ENCODE results near the gene TMEM178A. TPM values are rescaled to one million over a fixed set of nuclear protein-coding genes. Genes with fewer than 3 reads are reported as not detected.

Gene TMEM178A
- total RNA-seq, 2 experiments from 2014 or later: 0.25 to 0.38 TPM

GRCh38 chr2:39620067-39620466 lies 45.6 kb upstream of the TMEM178A start:
- CTCF ChIA-PET (ENCODE audit: unreplicated experiment): no interaction called here
- intact Hi-C loops (cut with micrococcal nuclease; ENCODE audit: unreplicated experiment): no loop called here
- Histone ChIP-seq H3K36me3 (ENCODE audit: insufficient read depth, low read length) (no peaks in the 10 kb centered on the region), H3K9me3 (ENCODE audit: low read length) (no peaks in the 10 kb centered on the region), H4K20me1 (ENCODE audit: insufficient read depth, low read length) (no peaks in the 10 kb centered on the region), H3K4me2 (ENCODE audit: low read length) (no peak overlapping the region), H3K4me3 (ENCODE audit: low read depth, low read length, poor library complexity, severe bottlenecking) (no peak overlapping the region), H2AFZ (ENCODE audit: low read length) (no peak overlapping the region), H3K79me2 (ENCODE audit: insufficient read depth, low read depth, low read length) (no peaks in the 10 kb centered on the region), H3K9me2 (ENCODE audit: insufficient read depth, low read length) (no peaks in the 10 kb centered on the region), H3K4me1 (ENCODE audit: insufficient read depth, low read length, poor library complexity, severe bottlenecking) (no peaks in the 10 kb centered on the region), H3K27ac (ENCODE audit: low read depth, low read length, poor library complexity, severe bottlenecking) (no peak overlapping the region)
- POLR2A ChIA-PET: interaction anchor here (1.0 kb wide), 1 partner anchor 82 kb away, joined by 3 read pairs; no protein-coding TSS in a partner anchor
- no peak for DNase-seq (ENCODE audit: low spot score)
- no TSS peak for BruUV-seq (replicated peaks)
- no peak for TF ChIP-seq CTCF (conservative IDR thresholded peaks at IDR 0.05; ENCODE audit: low read length)
- no peak for TF ChIP-seq EZH2phosphoT487 (IDR thresholded peaks at IDR 0.05; ENCODE audit: borderline replicate concordance, low read depth, low read length)

GRCh38 chr2:39621596-39621995 lies 44.1 kb upstream of the TMEM178A start:
- Histone ChIP-seq H2AFZ (ENCODE audit: low read length) (no peak overlapping the region), H4K20me1 (ENCODE audit: insufficient read depth, low read length) (no peaks in the 10 kb centered on the region), H3K4me3 (ENCODE audit: low read depth, low read length, poor library complexity, severe bottlenecking) (no peak overlapping the region), H3K79me2 (ENCODE audit: insufficient read depth, low read depth, low read length) (no peaks in the 10 kb centered on the region), H3K27ac (ENCODE audit: low read depth, low read length, poor library complexity, severe bottlenecking) (no peak overlapping the region), H3K4me1 (ENCODE audit: insufficient read depth, low read length, poor library complexity, severe bottlenecking) (no peaks in the 10 kb centered on the region), H3K9me2 (ENCODE audit: insufficient read depth, low read length) (no peaks in the 10 kb centered on the region), H3K4me2 (ENCODE audit: low read length) (no peak overlapping the region), H3K36me3 (ENCODE audit: insufficient read depth, low read length) (no peaks in the 10 kb centered on the region), H3K9me3 (ENCODE audit: low read length) (no peaks in the 10 kb centered on the region)
- BruUV-seq (replicated peaks): no TSS peak
- CTCF ChIA-PET (ENCODE audit: unreplicated experiment): no interaction called here
- no peak for DNase-seq (ENCODE audit: low spot score)
- intact Hi-C loops (cut with micrococcal nuclease; ENCODE audit: unreplicated experiment): no loop called here
- POLR2A ChIA-PET: interaction anchor here (0.8 kb wide), 1 partner anchor 824 kb away, joined by 3 read pairs; no protein-coding TSS in a partner anchor
- TF ChIP-seq CTCF (conservative IDR thresholded peaks at IDR 0.05; ENCODE audit: low read length): no peak
- TF ChIP-seq EZH2phosphoT487 (IDR thresholded peaks at IDR 0.05; ENCODE audit: borderline replicate concordance, low read depth, low read length): no peak

- ChIA-PET POLR2A (interaction anchor here (0.7 to 0.8 kb wide), 2 partner anchors 603 to 1458 kb away, joined by 3 to 4 read pairs; no protein-coding TSS in a partner anchor), CTCF (ENCODE audit: unreplicated experiment) (no interaction called here)
- H4K20me1 ChIP-seq (ENCODE audit: insufficient read depth, low read length): no peaks in the 10 kb centered on the region
- no peak overlapping the region for H3K27ac ChIP-seq (ENCODE audit: low read depth, low read length, poor library complexity, severe bottlenecking)
- no peaks in the 10 kb centered on the region for H3K9me2 ChIP-seq (ENCODE audit: insufficient read depth, low read length)
- no TSS peak for BruUV-seq (replicated peaks)
- no peak for TF ChIP-seq EZH2phosphoT487 (IDR thresholded peaks at IDR 0.05; ENCODE audit: borderline replicate concordance, low read depth, low read length)
- no peak for TF ChIP-seq CTCF (conservative IDR thresholded peaks at IDR 0.05; ENCODE audit: low read length)
- H3K4me1 ChIP-seq (ENCODE audit: insufficient read depth, low read length, poor library complexity, severe bottlenecking): no peaks in the 10 kb centered on the region
- H3K36me3 ChIP-seq (ENCODE audit: insufficient read depth, low read length): no peaks in the 10 kb centered on the region
- H2AFZ ChIP-seq (ENCODE audit: low read length): no peak overlapping the region
- DNase-seq (ENCODE audit: low spot score): no peak
- no peak overlapping the region for H3K4me3 ChIP-seq (ENCODE audit: low read depth, low read length, poor library complexity, severe bottlenecking)
- intact Hi-C loops (cut with micrococcal nuclease; ENCODE audit: unreplicated experiment): no loop called here
- H3K9me3 ChIP-seq (ENCODE audit: low read length): no peaks in the 10 kb centered on the region
- no peak overlapping the region for H3K4me2 ChIP-seq (ENCODE audit: low read length)
- no peaks in the 10 kb centered on the region for H3K79me2 ChIP-seq (ENCODE audit: insufficient read depth, low read depth, low read length)
Observed at GRCh38 chr2:39622860-39623259, 42.9 kb upstream of the TMEM178A start.
